Ovary (tissue), 9 donors: Measurements from ENCODE around the gene LGR4. TPM values are rescaled to one million over a fixed set of nuclear protein-coding genes. Genes with fewer than 3 reads are reported as not detected.

Source experiments
- DNase-seq, 5 donors: peaks; one replicate each; pipeline ENCODE4 v3.0.0-alpha.2; 2019 to 2020
- H3K27ac ChIP-seq, 2 donors: fragments of 200-600 bp; one replicate each; pipeline versions ENCODE4 v1.5.1 to v1.8.0; 2019 to 2022
- H3K27me3 ChIP-seq: fragments of 200-600 bp; one replicate; pipeline ENCODE4 v1.8.0; 2022
- H3K36me3 ChIP-seq: fragments of 200-600 bp; sonication (generic); one replicate; pipeline ENCODE4 v1.5.1; 2019
- H3K4me1 ChIP-seq: one replicate; pipeline ENCODE4 v1.8.1; 2013; ENCODE audit warnings: mild to moderate bottlenecking, moderate library complexity; ENCODE audit not compliant: insufficient read depth
- H3K4me3 ChIP-seq: fragments of 200-600 bp; sonication (generic); one replicate; pipeline ENCODE4 v1.5.1; 2017
- H3K9me3 ChIP-seq, 2 donors: fragments of 200-600 bp in 1 of 2; sonication (generic) in 1 of 2; one replicate each; pipeline versions ENCODE4 v1.5.1 to v1.8.1; 2013 to 2019; ENCODE audit warnings: mild to moderate bottlenecking in 1 of 2, moderate library complexity in 1 of 2
- CTCF ChIP-seq, 3 donors: fragments of 450-650 bp in 2 of 3; fragments of 200-600 bp in 1 of 3; IDR thresholded peaks; one replicate each; pipeline versions ENCODE4 v1.5.1 to v1.8.0; 2016 to 2022; ENCODE audit warnings: antibody characterized with exemption in 3 of 3, mild to moderate bottlenecking in 1 of 3
- EP300 ChIP-seq: sonication (generic); formaldehyde crosslinking; IDR thresholded peaks from one replicate; pipeline ENCODE4 v1.6.1; 2017; ENCODE audit warnings: antibody characterized with exemption
- POLR2A ChIP-seq: fragments of 450-650 bp; IDR thresholded peaks from one replicate; pipeline ENCODE4 v1.6.1; 2017; ENCODE audit warnings: antibody characterized with exemption, mild to moderate bottlenecking, moderate library complexity
- WGBS, 3 donors: extraction: QIAGEN DNeasy Blood & Tissue Kit in 1 of 3; methylation state at CpG; one replicate each; pipeline versions ENCODE4 v1.1.5 to v1.1.7; 2013 to 2017; 5-methylcytosine and 5-hydroxymethylcytosine counted together
- intact Hi-C, 4 donors: fragments of 100-400 bp; cut with DNase I; formaldehyde crosslinking; loops; one replicate each; pipeline versions ENCODE4 v1.11.0 to v1.15.1; 2022 to 2023
- polyA plus RNA-seq, 2 donors: library from polyadenylated mRNA; stranded (reverse); fragments of 200-250 nt in 1 of 2; fragments of 350-450 nt in 1 of 2; fragmentation: Illumina TruSeq in 1 of 2; extraction: RNeasy Lipid Tissue Mini Kit (QIAGEN cat#74804) in 1 of 2; gene quantifications; one replicate each; pipeline ENCODE4 v1.2.3, GENCODE V29; 2013 to 2014
- total RNA-seq, 7 donors: library from RNA; depleted of rRNA in 2 of 7; stranded (reverse); fragments of >200 nt in 2 of 7; fragmentation: NEBNext Ultra II Directional in 3 of 7; extraction: Animal tissue kit (Norgen Biotek cat#: 25700) in 3 of 7; gene quantifications; one replicate each; pipeline versions ENCODE4 v1.1.0 to v1.2.4, GENCODE V29; 2016 to 2023
- donor health status: DM: no; HTN: no; CAD: no; lungs with moderate emphysema.
- donor health status: DM: no; HTN: no; CAD: no.
- donor health status: Bipolar disorder and iron deficiency.
- donor health status: DM: yes; HTN: yes; CAD: no.
- donor health status: DM: no; HTN: no; CAD: no.
- donor health status: DM: yes; HTN: yes; CAD: no.

Gene LGR4
- total and polyA plus RNA-seq, 9 donors, result 15.3 to 51.1 (median 32.3) TPM

GRCh38 chr11:27456140-27456794 is 16.3 kb downstream of the LGR4 start:
- no peaks in the 10 kb centered on the region for H3K9me3 ChIP-seq
- intact Hi-C loops, result no loop called here
- no peak for TF ChIP-seq EP300
- no peak for TF ChIP-seq POLR2A
- no peak for TF ChIP-seq CTCF (IDR thresholded peaks at IDR 0.05)
- DNase-seq, result no peak
- WGBS, 3 donors, result 67 to 80% (median 80%) methylated on average over 2 of the region's 2 CpGs
- H3K27me3 ChIP-seq, result no peaks in the 10 kb centered on the region
- H3K27ac ChIP-seq, result no peak overlapping the region
- peaks cover 6% of the 10 kb centered on the region for H3K4me1 ChIP-seq
- no peak overlapping the region for H3K4me3 ChIP-seq
- H3K36me3 ChIP-seq, result no peaks in the 10 kb centered on the region

- Histone ChIP-seq H3K4me3 (no peak overlapping the region), H3K9me3 (no peaks in the 10 kb centered on the region), H3K27ac (no peak overlapping the region), H3K27me3 (no peaks in the 10 kb centered on the region), H3K36me3 (no peaks in the 10 kb centered on the region), H3K4me1 (peaks cover 7% of the 10 kb centered on the region)
- TF ChIP-seq CTCF (IDR thresholded peaks at IDR 0.05) (no peak), POLR2A (no peak), EP300 (no peak)
- no peak for DNase-seq
- 94 to 98% (median 95%) methylated on average over 4 of the region's 4 CpGs for WGBS, 3 donors
- intact Hi-C loops, result no loop called here
These were observed 16.9 kb downstream of the LGR4 start for GRCh38 chr11:27455667-27456066.

- WGBS, 3 donors, result 69 to 75% (median 70%) methylated on average over 1 of the region's 1 CpG
- intact Hi-C loops, result no loop called here
- peaks cover 5% of the 10 kb centered on the region for H3K4me1 ChIP-seq
These were observed 18.9 kb downstream of the LGR4 start for GRCh38 chr11:27453701-27454100.

GRCh38 chr11:27452147-27452546 is 20.4 kb downstream of the LGR4 start:
- DNase-seq, result no peak
- Histone ChIP-seq H3K27ac (no peak overlapping the region), H3K4me3 (no peak overlapping the region), H3K27me3 (no peaks in the 10 kb centered on the region), H3K4me1 (peaks cover 5% of the 10 kb centered on the region), H3K36me3 (no peaks in the 10 kb centered on the region), H3K9me3 (no peaks in the 10 kb centered on the region)
- WGBS, 3 donors, result 71 to 77% (median 73%) methylated on average over 3 of the region's 3 CpGs
- intact Hi-C loops, result no loop called here
- TF ChIP-seq EP300 (no peak), CTCF (IDR thresholded peaks at IDR 0.05) (no peak), POLR2A (no peak)

More at GRCh38 chr11:27453701-27454100, 18.9 kb downstream of the LGR4 start:
- no peak for TF ChIP-seq CTCF (IDR thresholded peaks at IDR 0.05)
- no peak for TF ChIP-seq POLR2A
- no peak for TF ChIP-seq EP300
- Histone ChIP-seq H3K4me3 (no peak overlapping the region), H3K27me3 (no peaks in the 10 kb centered on the region), H3K27ac (no peak overlapping the region), H3K36me3 (no peaks in the 10 kb centered on the region), H3K9me3 (no peaks in the 10 kb centered on the region)
- no peak for DNase-seq
